ENCODE data around the gene SYTL3. TPM values are rescaled to one million over a fixed set of nuclear protein-coding genes. Genes with fewer than 3 reads are reported as not detected.

SYTL3 gene
- total RNA-seq, 2 donors from 2014 or later: 0.58 to 0.79 TPM

- peak overlapping the region; percentile 50 for H3K4me3 ChIP-seq (ENCODE audit: low read length)
- WGBS, 2 experiments (ENCODE audit: insufficient coverage in 1 of 2, insufficient read length in 1 of 2): 92 to 100% methylated on average over 1 to 3 of the region's 3 CpGs
- Mint-ChIP-seq H3K36me3 (ENCODE audit: low read depth) (peaks cover 79% of the 10 kb centered on the region), H3K4me1 (peaks cover 85% of the 10 kb centered on the region), H3K27me3 (ENCODE audit: insufficient read depth) (no peaks in the 10 kb centered on the region), H3K4me3 (no peak overlapping the region), H3K27ac (peak overlapping the region; percentile 27), H3K9me3 (no peaks in the 10 kb centered on the region)
- H3K27ac ChIP-seq (ENCODE audit: low read depth, low read length): no peak overlapping the region
- no peak overlapping the region for H3K9ac ChIP-seq (ENCODE audit: extremely low read depth, low read length, poor library complexity, severe bottlenecking)
- H3K27me3 ChIP-seq (ENCODE audit: control insufficient read depth, insufficient read depth, low read length, poor library complexity, severe bottlenecking): no peaks in the 10 kb centered on the region
- H3K9me3 ChIP-seq (ENCODE audit: control insufficient read depth, low read length): no peaks in the 10 kb centered on the region
- peak; percentile 45 for DNase-seq
- H3K4me1 ChIP-seq (ENCODE audit: control insufficient read depth, insufficient read depth, low read length): peaks cover 16% of the 10 kb centered on the region
- no peak for TF ChIP-seq CTCF (conservative IDR thresholded peaks at IDR 0.05)
- peaks cover 80% of the 10 kb centered on the region for H3K36me3 ChIP-seq (ENCODE audit: control insufficient read depth, insufficient read depth, low read length)
These were observed 163.2 kb downstream of the SYTL3 start for GRCh38 chr6:158813032-158813431.

Small RNAs within 50 kb of the gene (microRNA-seq; reads per million reads assigned to microRNA genes)
- not detected for gene MIR3918 (ENCODE audit: borderline microRNAs expressed)
- not detected for gene MIR7161 (ENCODE audit: borderline microRNAs expressed)

Other genes with a start within 250 kb of the SYTL3 start
- gene TMEM181, start 90.0 kb upstream of the SYTL3 start, total RNA-seq: 10 to 100 TPM; 21.2 to 21.8 TPM
- 100 to 1,000 TPM; 112 to 148 TPM for gene DYNLT1, start 5.3 kb upstream of the SYTL3 start, total RNA-seq
- 100 to 1,000 TPM; 145 to 209 TPM for gene EZR, start 169.3 kb downstream of the SYTL3 start, total RNA-seq

Measured in endodermal cell (in vitro differentiated cells).